AML-193 (cell line): Measurements from ENCODE around the gene JPH3.

Source experiments
- DNase-seq, 2 experiments: peaks; one replicate each; lab custom pipeline; 2025; lab: John Stamatoyannopoulos, UW

Gene JPH3

DNA sequence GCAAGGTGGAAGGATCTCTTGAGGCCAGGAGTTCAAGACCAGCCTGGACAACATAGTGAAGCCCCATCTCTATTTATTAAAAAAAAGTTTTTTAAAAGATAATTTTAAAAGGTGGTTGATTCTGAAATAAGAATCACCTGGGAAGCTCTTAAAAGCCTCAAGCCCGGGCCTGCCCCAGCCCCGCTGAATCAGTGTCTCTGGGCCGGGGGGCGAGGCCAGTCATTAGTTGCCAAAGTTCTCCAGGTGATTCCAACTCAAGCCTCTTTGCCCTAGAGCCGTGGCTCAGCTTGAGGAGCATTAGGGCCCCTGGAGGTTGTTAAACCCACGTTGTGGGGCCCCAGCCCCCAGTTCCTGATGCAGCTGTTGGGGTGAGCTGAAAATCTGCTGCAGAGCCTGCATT lies 24.6 kb downstream of the JPH3 start:
- no peak for DNase-seq

- no peak for DNase-seq
Observed at GRCh38 chr16:87627542-87628245, 25.4 kb downstream of the JPH3 start.

- DNase-seq = no peak
Observed at GRCh38 chr16:87628246-87628923, 26.1 kb downstream of the JPH3 start.

- peak; percentile 2 to 6 for DNase-seq
Observed at GRCh38 chr16:87628940-87629339, 26.6 kb downstream of the JPH3 start.

- DNase-seq = no peak
Observed at GRCh38 chr16:87631067-87631466, 28.8 kb downstream of the JPH3 start.

GRCh38 chr16:87634411-87634810 lies 32.1 kb downstream of the JPH3 start:
- no peak for DNase-seq

DNA sequence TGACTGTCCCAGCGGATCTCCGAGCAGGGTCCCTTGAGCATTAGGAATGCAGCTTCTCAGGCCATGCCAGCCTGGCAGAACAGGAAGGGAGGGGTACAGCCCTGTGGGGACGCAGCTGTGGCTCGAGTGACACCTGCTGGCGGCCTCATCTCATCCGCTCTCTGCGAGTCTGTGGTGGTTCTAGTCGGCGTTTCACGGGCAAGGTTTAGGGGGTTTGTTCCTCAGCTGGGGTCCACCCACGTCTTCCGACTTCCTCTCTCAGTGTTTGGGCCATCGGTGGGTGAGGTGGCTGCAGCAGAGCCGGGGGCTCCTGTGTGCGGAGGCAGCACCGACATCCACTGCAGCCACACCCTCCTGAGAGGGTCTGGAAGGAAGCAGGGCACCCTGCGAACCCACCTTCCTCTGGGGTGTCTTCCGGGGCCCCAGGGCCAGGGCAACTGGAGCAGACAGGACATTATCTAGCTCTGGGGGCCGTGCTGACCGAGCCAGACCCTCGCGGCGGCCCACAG lies 33.3 kb downstream of the JPH3 start:
- DNase-seq = peak; percentile 40 to 52

GRCh38 chr16:87636050-87636684 lies 33.9 kb downstream of the JPH3 start:
- peak; percentile 79 to 88 for DNase-seq

DNA sequence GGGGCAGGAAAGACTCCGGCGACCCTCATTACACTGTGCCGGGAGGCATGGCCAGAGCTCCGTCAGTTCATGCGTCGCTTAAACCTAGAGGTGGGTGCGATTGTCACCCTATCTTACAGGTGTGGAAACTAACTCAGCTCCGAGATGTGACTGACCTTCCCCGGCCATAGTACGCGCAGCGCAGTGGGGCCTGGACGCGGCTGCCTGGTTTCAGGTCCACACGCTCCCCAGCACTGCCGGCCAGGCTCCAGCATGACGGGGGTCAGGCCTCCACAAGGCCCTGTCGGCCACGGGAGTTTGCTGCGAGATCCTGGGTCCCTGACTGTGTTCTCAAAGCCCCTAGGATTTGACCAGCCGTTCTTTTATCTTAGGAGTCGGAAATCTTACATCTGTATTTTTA lies 34.4 kb downstream of the JPH3 start:
- DNase-seq = no peak

- DNase-seq = no peak
Observed at GRCh38 chr16:87637357-87637756, 35.0 kb downstream of the JPH3 start.

DNA sequence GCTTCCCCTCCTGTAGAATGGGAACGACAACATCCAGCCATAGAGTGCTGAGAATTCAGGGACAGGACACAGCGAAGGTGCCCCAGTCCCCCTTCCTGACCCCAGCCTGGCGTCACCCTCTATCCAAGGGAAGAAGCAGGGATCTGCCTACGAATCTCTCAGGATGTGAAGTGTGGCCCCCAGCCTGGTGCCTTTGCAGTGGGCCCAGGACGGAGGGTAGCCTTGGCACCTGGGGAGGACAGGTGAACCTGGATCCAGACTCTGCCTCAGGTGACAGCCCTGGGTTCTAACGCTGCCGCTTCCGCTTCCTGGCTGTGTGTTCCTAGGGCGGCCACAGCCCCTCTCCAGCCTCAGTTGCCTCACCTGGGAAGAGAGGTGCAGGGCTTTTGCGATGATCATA lies 36.4 kb downstream of the JPH3 start:
- DNase-seq = no peak

DNA sequence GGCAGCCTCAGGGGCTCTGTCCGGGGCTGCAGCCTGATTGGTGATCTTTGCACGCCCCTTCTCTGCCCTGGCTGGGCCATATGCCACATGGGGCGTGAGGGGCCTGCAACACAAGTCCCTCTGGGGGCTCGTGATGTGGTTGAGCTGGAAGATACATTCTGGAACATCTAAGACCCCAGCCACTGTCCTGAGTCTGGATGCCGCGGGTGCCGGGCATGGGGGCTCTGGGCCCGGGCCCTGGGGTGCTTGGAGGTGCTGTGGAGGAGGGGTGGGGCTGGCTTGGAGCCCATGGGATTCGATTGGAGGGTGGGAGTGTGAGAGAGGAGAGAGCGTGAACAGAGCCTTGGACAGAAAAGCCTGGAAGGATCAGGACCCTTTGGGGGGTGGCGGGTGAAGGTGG lies 39.4 kb downstream of the JPH3 start:
- no peak for DNase-seq

- DNase-seq = no peak
Observed at GRCh38 chr16:87642491-87642890, 40.2 kb downstream of the JPH3 start.

DNA sequence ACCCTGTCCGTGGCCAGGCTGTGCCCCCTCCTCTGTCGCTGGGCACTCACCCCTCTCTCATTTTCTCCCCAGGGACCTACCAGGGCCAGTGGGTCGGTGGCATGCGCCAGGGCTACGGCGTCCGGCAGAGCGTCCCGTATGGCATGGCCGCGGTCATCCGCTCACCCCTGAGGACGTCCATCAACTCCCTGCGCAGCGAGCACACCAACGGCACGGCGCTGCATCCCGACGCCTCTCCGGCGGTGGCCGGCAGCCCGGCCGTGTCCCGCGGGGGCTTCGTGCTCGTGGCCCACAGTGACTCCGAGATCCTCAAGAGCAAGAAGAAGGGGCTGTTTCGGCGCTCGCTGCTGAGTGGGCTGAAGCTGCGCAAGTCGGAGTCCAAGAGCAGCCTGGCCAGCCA lies 41.9 kb downstream of the JPH3 start:
- no peak for DNase-seq

DNA sequence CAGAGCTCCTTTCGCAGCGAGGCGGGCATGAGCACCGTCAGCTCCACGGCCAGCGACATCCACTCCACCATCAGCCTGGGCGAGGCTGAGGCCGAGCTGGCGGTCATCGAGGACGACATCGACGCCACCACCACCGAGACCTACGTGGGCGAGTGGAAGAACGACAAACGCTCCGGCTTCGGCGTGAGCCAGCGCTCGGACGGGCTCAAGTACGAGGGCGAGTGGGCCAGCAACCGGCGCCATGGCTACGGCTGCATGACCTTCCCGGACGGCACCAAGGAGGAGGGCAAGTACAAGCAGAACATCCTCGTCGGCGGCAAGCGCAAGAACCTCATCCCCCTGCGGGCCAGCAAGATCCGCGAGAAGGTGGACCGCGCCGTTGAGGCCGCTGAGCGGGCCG lies 42.3 kb downstream of the JPH3 start:
- DNase-seq = no peak

GRCh38 chr16:87645802-87646201 lies 43.5 kb downstream of the JPH3 start:
- DNase-seq = no peak

DNA sequence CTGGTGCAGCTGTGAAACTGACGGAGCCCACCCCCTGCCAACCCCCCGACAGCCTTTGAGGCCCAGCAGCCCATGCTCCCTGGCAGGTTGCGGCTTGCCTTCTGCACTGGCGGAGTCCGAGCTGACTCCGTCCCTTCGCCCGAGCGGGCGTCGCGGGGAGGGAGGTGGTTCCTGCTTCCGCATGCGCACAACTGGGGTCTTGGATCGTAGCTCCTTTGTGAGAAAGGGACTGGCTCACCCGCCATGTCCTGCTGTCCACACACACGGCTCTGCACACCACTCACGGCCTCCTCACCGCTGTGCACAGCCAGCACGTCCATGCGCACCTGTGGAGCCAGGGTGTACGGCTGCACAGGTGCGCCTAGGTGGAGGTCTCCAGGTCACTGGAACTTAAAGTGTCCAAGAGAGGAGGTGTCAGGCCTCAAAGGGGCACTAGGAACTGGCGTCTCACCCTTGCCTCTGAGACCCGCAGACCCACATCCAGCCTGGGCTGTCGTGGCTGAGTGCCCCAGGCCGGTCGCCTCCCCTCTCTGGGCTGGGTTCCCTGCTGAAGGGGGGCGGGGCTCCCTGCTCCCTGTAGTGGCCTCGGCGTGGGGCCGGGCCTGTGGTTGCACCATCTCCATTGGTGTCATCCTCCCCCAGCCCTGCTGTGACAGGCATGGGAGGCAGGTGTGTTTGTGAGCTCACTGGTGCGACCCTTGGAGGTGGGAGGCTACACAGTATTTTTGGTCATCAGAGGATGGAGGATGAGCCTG lies 45.3 kb downstream of the JPH3 start:
- DNase-seq = no peak

DNA sequence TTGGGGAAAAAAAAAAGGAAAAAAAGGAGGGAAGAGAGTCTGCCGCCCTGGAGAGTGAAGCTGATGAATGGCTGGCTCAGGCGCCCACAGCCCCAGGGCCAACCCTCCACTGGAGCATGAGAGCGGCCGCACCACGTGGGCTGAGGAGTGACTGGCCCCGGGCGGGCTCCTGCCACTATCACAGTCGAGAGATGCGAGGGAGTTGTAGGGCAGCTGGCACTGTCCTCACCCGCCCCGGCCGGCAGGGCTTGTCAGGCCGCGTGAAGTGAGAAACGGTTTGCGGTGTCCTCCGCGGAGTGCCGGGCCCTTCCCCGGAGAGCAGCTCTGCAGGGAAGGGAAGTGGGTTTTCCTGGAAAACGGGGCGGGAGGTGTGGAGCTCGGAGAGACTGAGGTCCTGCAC lies 45.9 kb downstream of the JPH3 start:
- no peak for DNase-seq

DNA sequence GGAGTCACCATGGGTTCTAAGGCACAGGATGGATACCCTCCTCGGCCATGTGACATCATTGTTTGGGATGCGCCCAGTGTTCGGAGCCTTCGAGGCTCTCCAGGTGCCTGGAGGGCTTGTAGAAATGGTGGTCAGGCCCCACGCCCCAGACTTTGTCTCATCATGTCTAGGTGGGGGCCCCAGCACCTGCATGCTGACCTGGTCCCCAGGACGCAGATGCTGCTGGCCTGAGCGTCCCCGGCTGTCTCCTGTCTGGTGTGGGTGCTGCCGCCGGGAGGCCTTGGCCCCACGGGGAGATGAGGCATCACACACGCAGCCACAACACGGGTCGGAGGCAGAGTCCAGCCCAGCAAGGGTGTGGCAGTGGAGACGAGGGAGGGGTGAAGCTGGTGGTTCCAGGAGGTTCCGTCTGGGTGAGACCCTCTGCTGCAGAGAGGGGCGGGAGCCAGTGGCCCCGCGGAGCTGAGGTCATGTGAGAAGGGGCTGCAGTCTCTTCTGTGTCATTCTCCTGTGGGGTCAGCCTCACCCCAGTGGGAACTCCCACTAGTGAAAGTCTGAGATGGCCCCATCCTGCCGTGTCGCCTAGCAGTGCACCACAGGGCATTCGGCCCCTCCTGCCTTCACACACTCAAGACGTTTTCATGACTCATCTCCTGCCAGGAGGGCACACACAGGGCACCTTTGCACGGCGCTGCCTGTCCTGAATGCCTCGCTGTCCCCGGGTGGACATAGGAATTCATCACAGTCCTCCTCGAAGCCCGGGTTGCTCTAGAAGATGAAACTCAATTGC lies 46.6 kb downstream of the JPH3 start:
- DNase-seq = no peak

DNA sequence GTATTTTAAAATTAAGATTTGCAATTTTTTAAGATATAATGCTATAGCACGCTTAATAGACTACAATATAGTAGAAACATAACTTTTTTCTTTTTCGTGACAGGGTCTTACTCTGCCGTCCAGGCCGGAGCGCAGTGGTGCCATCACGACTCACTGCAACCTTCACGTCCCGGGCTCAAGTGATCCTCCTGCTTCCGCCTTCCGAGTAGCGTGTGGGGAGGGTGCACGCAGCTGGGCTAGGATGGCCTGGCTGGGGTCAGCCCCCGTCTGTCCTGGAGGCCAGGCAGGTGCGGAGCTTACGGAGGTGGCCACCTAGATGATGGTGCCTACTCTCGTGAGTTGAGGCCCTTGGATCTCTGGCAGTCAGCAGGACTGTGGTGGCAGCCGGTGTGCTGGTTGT lies 50.1 kb downstream of the JPH3 start:
- no peak for DNase-seq

GRCh38 chr16:87652799-87653198 lies 50.5 kb downstream of the JPH3 start:
- DNase-seq = peak in 1 of 2 experiments; percentile 24

- DNase-seq = no peak
Observed at GRCh38 chr16:87653234-87653633, 50.9 kb downstream of the JPH3 start.
